ENCODE measurements around the gene MKX.

GRCh38 chr10:27771231-27771630 is 25.6 kb upstream of the MKX start:
- no peak for TF ChIP-seq EZH2 (IDR thresholded peaks at IDR 0.05; ENCODE audit: borderline replicate concordance, low read depth, low read length, severe bottlenecking)
- no peak for TF ChIP-seq CTCF (IDR thresholded peaks at IDR 0.05; ENCODE audit: extremely low read depth in 1 of 2, insufficient read depth in 1 of 2, low read depth in 1 of 2, low read length in 2 of 2)
- no peak for TF ChIP-seq MYC (IDR thresholded peaks at IDR 0.05; ENCODE audit: low read depth, low read length)

Data from endothelial cell of umbilical vein (primary cell).